Right lobe of liver (tissue), 6 donors: ENCODE results near the gene TGFB2. TPM values are rescaled to one million over a fixed set of nuclear protein-coding genes. Genes with fewer than 3 reads are reported as not detected.

Source experiments
- ATAC-seq, 4 donors: fragments of 200-7000 bp; cut with Tn5 transposase; one replicate each; pipeline ENCODE4 v1.9.1; 2020; ENCODE audit warnings: mild to moderate bottlenecking in 4 of 4, moderate library complexity in 4 of 4
- DNase-seq, 3 donors: peaks; one replicate each; pipeline ENCODE4 v3.0.0-alpha.2; 2020
- H3K27ac ChIP-seq, 3 donors: fragments of 200-600 bp; one replicate each; pipeline ENCODE4 v1.8.0; 2022
- H3K27me3 ChIP-seq, 2 donors: fragments of 200-600 bp; one replicate each; pipeline ENCODE4 v1.8.0; 2022
- H3K36me3 ChIP-seq, 4 donors: fragments of 200-600 bp; sonication (generic) in 1 of 4; one replicate each; pipeline versions ENCODE4 v1.5.1 to v1.8.0; 2017 to 2022; ENCODE audit warnings: control low read depth in 1 of 4
- H3K4me1 ChIP-seq, 4 donors: fragments of 200-600 bp; sonication (generic) in 1 of 4; one replicate each; pipeline versions ENCODE4 v1.5.1 to v1.8.0; 2017 to 2022; ENCODE audit warnings: control low read depth in 1 of 4
- H3K4me3 ChIP-seq, 3 donors: fragments of 200-600 bp; one replicate each; pipeline ENCODE4 v1.8.0; 2022
- H3K9me3 ChIP-seq, 4 donors: fragments of 200-600 bp; sonication (generic) in 1 of 4; one replicate each; pipeline versions ENCODE4 v1.5.1 to v1.8.0; 2017 to 2022; ENCODE audit warnings: control low read depth in 1 of 4
- CTCF ChIP-seq, 4 donors: fragments of 200-600 bp in 3 of 4; fragments of 450-650 bp in 1 of 4; IDR thresholded peaks; one replicate each; pipeline versions ENCODE4 v1.5.1 to v1.8.0; 2016 to 2022; ENCODE audit warnings: antibody characterized with exemption in 4 of 4, mild to moderate bottlenecking in 2 of 4
- POLR2A ChIP-seq: fragments of 450-650 bp; IDR thresholded peaks from one replicate; pipeline ENCODE4 v1.6.1; 2017; ENCODE audit warnings: antibody characterized with exemption, mild to moderate bottlenecking
- WGBS: methylation state at CpG from one replicate; pipeline ENCODE4 v1.1.6; 2018; ENCODE audit warnings: low coverage, low lambda C conversion rate; ENCODE audit not compliant: insufficient coverage; ENCODE audit errors: missing lambda C conversion rate; 5-methylcytosine and 5-hydroxymethylcytosine counted together
- intact Hi-C, 2 donors: fragments of 100-400 bp; cut with DNase I; formaldehyde crosslinking; loops; one replicate each; pipeline versions ENCODE4 v1.11.2 to v1.14.1; 2022
- total RNA-seq, 6 experiments: library from RNA; depleted of rRNA in 2 of 6; stranded (reverse); fragments of >200 nt in 2 of 6; fragmentation: NEBNext Ultra II Directional in 3 of 6; extraction: Animal tissue kit (Norgen Biotek cat#: 25700) in 3 of 6; gene quantifications; one replicate each; pipeline versions ENCODE4 v1.1.0 to v1.2.4, GENCODE V29; 2016 to 2023
- donor health status: DM: no; HTN: yes; CAD: no.
- donor health status: DM: no; HTN: no; CAD: no.
- donor health status: DM: no; HTN: no; CAD: no.
- donor health status: DM: no; HTN: yes; CAD: no.
- donor health status: DM: no; HTN: yes; CAD: no.

The TGFB2 gene
- total RNA-seq, 6 experiments from 2014 or later: 0.18 to 2.8 (median 0.34) TPM

GRCh38 chr1:218474128-218474527 lies 129.0 kb downstream of the TGFB2 start:
- no peaks in the 10 kb centered on the region for H3K9me3 ChIP-seq
- 49% methylated on average over 5 of the region's 5 CpGs for WGBS
- H3K27me3 ChIP-seq: no peaks in the 10 kb centered on the region
- ATAC-seq (no peak), DNase-seq (no peak)
- H3K36me3 ChIP-seq: no peaks in the 10 kb centered on the region
- H3K4me3 ChIP-seq: no peak overlapping the region
- intact Hi-C loops: no loop called here
- H3K4me1 ChIP-seq: no peaks in the 10 kb centered on the region
- no peak for TF ChIP-seq CTCF (IDR thresholded peaks at IDR 0.05)
- no peak for TF ChIP-seq POLR2A
- no peak overlapping the region for H3K27ac ChIP-seq

GRCh38 chr1:218475275-218475674 lies 130.1 kb downstream of the TGFB2 start:
- no peak for DNase-seq
- Histone ChIP-seq H3K4me3 (no peak overlapping the region), H3K27me3 (no peaks in the 10 kb centered on the region), H3K4me1 (no peaks in the 10 kb centered on the region), H3K9me3 (no peaks in the 10 kb centered on the region), H3K36me3 (no peaks in the 10 kb centered on the region), H3K27ac (no peak overlapping the region)
- TF ChIP-seq POLR2A: no peak
- WGBS: 91% methylated on average over 1 of the region's 1 CpG
- ATAC-seq: peak in 1 of 4 donors; percentile 44
- intact Hi-C loops: no loop called here

- no peaks in the 10 kb centered on the region for H3K36me3 ChIP-seq
- intact Hi-C loops: no loop called here
- DNase-seq (no peak), ATAC-seq (no peak)
- 83% methylated on average over 1 of the region's 1 CpG for WGBS
- H3K27me3 ChIP-seq: no peaks in the 10 kb centered on the region
- no peaks in the 10 kb centered on the region for H3K9me3 ChIP-seq
- H3K4me3 ChIP-seq: no peak overlapping the region
- TF ChIP-seq POLR2A: no peak
- no peak for TF ChIP-seq CTCF (IDR thresholded peaks at IDR 0.05)
- no peak overlapping the region for H3K27ac ChIP-seq
- H3K4me1 ChIP-seq: no peaks in the 10 kb centered on the region
Observed at GRCh38 chr1:218475699-218476098, 130.6 kb downstream of the TGFB2 start.

- ATAC-seq: no peak
Observed at GRCh38 chr1:218476385-218476784, 131.2 kb downstream of the TGFB2 start.

GRCh38 chr1:218478336-218478735 lies 133.2 kb downstream of the TGFB2 start:
- no peaks in the 10 kb centered on the region for H3K4me1 ChIP-seq
- intact Hi-C loops: no loop called here
- H3K27ac ChIP-seq: no peak overlapping the region
- WGBS: 75% methylated on average over 4 of the region's 4 CpGs
- H3K4me3 ChIP-seq: no peak overlapping the region
- no peaks in the 10 kb centered on the region for H3K9me3 ChIP-seq
- ATAC-seq (peak in 1 of 4 donors; percentile 49), DNase-seq (no peak)
- no peaks in the 10 kb centered on the region for H3K36me3 ChIP-seq
- TF ChIP-seq CTCF (IDR thresholded peaks at IDR 0.05) (no peak), POLR2A (no peak)
- H3K27me3 ChIP-seq: no peaks in the 10 kb centered on the region

More at GRCh38 chr1:218476385-218476784, 131.2 kb downstream of the TGFB2 start:
- H3K4me1 ChIP-seq: no peaks in the 10 kb centered on the region
- no peaks in the 10 kb centered on the region for H3K9me3 ChIP-seq
- DNase-seq: no peak
- H3K27me3 ChIP-seq: no peaks in the 10 kb centered on the region
- 49% methylated on average over 3 of the region's 3 CpGs for WGBS
- no peak for TF ChIP-seq POLR2A
- no peak for TF ChIP-seq CTCF (IDR thresholded peaks at IDR 0.05)
- no peak overlapping the region for H3K27ac ChIP-seq
- no peak overlapping the region for H3K4me3 ChIP-seq
- intact Hi-C loops: no loop called here
- H3K36me3 ChIP-seq: no peaks in the 10 kb centered on the region
